GM12801 (cell line): ENCODE data around the gene MAPK10.

Experiments used
- TF ChIP-seq, protein P1 (sequence below): IDR thresholded peaks from one replicate; pipeline ENCODE4 v1.5.1; 2011; ENCODE audit warnings: control low read depth; ENCODE audit not compliant: insufficient read length; ENCODE audit errors: extremely low read depth

Gene MAPK10

DNA sequence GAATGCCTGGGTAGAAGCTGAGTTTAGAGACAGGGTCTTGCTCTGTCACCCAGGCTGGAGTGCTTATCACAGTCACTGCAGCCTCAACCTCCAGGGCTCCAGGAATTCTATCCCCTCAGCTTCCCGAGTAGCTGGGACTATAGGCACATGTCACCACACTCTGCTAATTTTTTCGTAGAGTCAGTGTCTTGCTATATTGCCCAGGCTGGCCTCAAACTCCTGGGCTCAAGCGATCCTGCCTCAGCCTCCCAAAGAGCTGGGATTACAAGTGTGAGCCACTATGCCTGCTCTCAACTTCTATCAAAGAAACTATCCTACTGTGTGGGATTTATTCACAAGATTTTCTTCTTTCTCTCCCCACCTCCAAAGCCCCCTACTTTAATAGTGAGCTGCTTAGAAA is 15.7 kb downstream of the MAPK10 start:
- TF ChIP-seq, protein P1, sequence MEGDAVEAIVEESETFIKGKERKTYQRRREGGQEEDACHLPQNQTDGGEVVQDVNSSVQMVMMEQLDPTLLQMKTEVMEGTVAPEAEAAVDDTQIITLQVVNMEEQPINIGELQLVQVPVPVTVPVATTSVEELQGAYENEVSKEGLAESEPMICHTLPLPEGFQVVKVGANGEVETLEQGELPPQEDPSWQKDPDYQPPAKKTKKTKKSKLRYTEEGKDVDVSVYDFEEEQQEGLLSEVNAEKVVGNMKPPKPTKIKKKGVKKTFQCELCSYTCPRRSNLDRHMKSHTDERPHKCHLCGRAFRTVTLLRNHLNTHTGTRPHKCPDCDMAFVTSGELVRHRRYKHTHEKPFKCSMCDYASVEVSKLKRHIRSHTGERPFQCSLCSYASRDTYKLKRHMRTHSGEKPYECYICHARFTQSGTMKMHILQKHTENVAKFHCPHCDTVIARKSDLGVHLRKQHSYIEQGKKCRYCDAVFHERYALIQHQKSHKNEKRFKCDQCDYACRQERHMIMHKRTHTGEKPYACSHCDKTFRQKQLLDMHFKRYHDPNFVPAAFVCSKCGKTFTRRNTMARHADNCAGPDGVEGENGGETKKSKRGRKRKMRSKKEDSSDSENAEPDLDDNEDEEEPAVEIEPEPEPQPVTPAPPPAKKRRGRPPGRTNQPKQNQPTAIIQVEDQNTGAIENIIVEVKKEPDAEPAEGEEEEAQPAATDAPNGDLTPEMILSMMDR: no peak

DNA sequence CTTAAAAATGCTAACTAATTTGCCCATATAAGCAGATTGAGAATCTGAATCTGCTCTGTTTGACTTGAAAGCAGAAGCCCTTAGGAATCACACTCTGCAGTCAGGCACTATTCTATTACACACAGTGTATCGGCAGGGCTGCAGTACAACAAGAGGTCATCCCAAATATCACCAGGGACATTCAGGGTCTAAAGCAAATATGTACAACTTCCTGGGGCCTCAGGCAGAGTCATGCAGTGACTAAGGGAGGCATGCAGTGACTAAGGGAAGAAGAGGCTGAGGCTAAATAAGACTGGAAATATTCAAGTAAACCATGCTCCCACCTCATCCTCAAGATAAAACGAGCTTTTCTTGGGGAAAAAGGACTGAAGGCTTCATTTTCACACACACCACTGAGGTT is 20.9 kb downstream of the MAPK10 start:
- TF ChIP-seq, protein P1: no peak

DNA sequence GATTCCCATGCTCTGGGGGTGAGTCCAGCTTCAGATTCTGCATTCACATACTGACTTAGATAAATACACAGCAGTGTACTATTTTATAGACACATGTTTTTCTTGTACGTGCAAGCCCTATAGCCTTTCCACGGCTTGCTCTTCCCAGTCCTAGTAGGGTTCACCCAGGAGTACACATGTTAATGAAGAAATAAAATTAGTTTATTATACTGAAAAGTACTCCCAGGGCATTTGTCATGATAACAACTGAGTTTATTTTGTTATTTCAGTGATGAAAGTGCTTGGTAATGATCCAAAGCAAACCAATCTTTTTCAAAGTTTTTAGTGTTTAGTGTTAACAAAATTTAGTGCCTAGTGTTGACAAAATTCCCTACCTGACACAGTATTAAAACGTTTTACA is 21.3 kb downstream of the MAPK10 start:
- TF ChIP-seq, protein P1: no peak

DNA sequence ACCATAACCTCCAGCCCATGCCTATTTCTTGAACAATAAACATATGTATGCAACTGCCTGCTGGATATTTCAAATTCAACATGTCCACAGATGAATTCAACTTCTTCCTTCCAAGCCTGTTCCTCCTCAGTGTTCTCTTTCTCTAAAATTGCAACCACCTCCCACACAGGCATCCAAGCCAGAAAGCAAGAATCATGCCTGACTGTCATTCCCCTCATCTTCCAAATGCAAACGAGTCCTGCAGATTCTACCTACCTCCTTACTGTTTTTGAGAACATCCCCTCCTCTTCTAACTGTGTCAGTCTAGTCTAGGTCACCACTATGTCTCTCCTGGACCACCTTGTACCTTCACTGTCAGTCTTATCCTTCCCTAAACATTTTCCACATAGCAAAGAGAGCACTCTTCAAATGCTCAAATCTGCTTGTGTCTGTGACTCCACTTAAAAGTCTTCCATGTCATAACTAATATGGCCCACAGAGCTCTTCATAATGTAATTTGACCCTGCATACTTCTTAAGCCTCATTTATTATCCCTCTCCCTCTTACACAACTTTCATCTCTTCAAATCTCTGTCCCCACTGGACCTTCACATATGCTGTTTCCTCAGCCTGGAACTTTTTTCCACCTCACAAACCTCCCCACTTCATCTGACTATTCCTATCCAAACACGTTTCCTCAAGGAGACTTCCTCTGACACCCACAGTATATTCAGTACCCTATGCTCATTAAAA is 25.7 kb downstream of the MAPK10 start:
- TF ChIP-seq, protein P1: no peak

DNA sequence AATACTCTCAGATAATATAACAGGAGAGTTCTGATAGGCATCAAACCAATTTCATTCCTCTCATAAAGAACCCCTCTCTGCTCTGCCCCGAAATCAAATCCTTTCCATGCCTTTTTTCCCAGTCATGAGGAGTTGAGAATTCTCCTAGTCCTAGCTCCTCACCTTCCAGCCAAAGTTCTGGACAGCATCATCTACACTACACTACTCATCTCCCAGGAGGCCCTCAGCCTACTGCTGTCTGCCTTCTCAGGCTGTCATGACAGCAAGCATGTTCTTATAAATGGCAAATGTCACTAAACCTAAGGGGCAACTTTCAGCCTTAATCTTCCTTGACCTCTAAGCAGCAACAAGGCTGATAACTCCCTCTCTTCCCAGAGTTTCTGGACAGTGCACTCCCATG is 26.6 kb downstream of the MAPK10 start:
- TF ChIP-seq, protein P1: no peak

DNA sequence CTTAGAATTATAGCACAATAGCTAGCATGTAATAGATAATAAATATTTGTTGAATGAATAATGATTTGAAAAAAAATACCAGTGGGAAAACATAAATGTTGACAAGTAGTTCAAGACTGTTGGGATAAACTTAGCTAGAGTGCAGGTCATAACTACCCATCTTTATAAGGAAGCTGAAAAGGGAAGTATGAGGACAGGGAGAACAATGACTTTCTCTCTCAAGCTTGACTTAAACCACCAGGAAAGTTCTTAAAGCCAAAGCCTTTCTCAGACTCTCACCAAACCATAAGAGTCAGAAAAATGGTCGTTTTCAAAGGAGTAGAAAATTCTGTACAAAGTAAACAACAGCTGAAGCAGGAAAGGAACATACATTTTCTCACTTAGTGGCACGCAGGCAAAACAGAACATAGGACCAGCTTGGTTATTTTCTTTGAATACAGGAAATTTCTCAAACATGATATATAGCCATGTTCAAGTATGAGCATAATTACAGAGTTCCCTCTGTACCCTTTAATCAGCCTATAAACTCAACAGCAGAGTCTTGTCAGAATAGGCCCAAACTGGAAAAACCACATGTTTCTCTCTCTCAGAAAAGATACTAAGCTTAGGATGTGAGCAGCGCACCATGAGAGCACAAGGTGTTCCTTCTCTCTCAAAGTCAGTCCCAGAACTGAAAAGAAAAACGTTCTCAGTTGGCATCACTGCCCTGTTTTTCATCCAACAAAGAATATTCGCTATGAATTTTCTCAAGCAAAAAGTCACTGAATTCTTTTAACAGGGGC is 28.7 kb downstream of the MAPK10 start:
- TF ChIP-seq, protein P1: no peak

DNA sequence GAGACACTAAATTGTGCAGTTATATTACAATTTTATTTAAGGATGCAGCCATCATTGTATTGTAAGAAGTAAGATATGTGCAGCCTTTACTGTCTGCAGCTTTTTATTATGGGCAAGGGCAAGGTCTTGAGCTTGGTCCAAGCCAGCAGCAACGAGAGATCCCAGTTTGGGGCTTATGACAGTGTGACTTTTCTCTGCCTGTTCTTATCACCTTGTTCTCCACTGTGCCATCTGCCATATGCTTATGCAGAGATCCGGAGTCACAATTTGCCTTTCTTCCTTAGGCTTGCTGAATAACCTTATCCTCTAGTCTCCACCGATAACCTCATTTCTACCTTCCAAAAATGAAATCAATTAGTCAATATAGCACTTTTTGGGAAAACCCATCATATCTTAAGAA is 30.4 kb downstream of the MAPK10 start:
- TF ChIP-seq, protein P1: no peak
